Measurements from ENCODE around the gene KCNK2. TPM values are rescaled to one million over a fixed set of nuclear protein-coding genes. Genes with fewer than 3 reads are reported as not detected.
"Not testable (repeated sequence)": the region's sequence is repeated elsewhere in the genome, so short reads cannot be mapped to it uniquely, and the experiment has no call there.

The KCNK2 gene
- total RNA-seq, 3 donors from 2014 or later: not detected

GRCh38 chr1:215156232-215156631 lies 73.7 kb downstream of the KCNK2 start:
- H3K9me3 Mint-ChIP-seq: no peaks in the 10 kb centered on the region
- no peak for DNase-seq
- H3K4me3 Mint-ChIP-seq: no peak overlapping the region
- no peak for ATAC-seq
- no peaks in the 10 kb centered on the region for H3K36me3 Mint-ChIP-seq (ENCODE audit: insufficient read depth)
- H3K27me3 Mint-ChIP-seq (ENCODE audit: low read depth): no peaks in the 10 kb centered on the region
- no peaks in the 10 kb centered on the region for H3K4me1 Mint-ChIP-seq (ENCODE audit: low read depth)

GRCh38 chr1:215160351-215160750 lies 77.8 kb downstream of the KCNK2 start:
- no peaks in the 10 kb centered on the region for H3K36me3 Mint-ChIP-seq (ENCODE audit: insufficient read depth)
- no peaks in the 10 kb centered on the region for H3K4me1 Mint-ChIP-seq (ENCODE audit: low read depth)
- DNase-seq: no peak
- no peaks in the 10 kb centered on the region for H3K27me3 Mint-ChIP-seq (ENCODE audit: low read depth)
- no peak overlapping the region for H3K4me3 Mint-ChIP-seq
- no peak for ATAC-seq
- peaks cover 9% of the 10 kb centered on the region for H3K9me3 Mint-ChIP-seq

DNA sequence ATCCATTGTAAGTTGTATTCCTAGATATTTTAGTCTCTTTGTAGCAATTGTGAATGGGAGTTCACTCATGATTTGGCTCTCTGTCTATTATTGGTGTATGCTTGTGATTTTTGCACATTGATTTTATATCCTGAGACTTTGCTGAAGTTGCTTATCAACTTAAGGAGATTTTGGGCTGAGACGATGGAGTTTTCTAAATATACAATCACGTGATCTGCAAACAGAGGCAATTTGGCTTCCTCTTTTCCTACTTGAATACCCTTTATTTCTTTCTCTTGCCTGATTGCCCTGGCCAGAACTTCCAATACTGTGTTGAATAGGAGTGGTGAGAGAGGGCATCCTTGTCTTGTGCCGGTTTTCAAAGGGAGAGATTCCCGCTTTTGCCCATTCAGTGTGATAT lies 80.6 kb downstream of the KCNK2 start:
- peaks cover 13% of the 10 kb centered on the region for H3K9me3 Mint-ChIP-seq
- not testable (repeated sequence) for DNase-seq; H3K4me1 Mint-ChIP-seq (ENCODE audit: low read depth); ATAC-seq; H3K27me3 Mint-ChIP-seq (ENCODE audit: low read depth); H3K4me3 Mint-ChIP-seq; H3K36me3 Mint-ChIP-seq (ENCODE audit: insufficient read depth)

GRCh38 chr1:215166886-215167285 lies 84.3 kb downstream of the KCNK2 start:
- Mint-ChIP-seq H3K9me3 (peaks cover 13% of the 10 kb centered on the region), H3K36me3 (ENCODE audit: insufficient read depth) (no peaks in the 10 kb centered on the region), H3K4me1 (ENCODE audit: low read depth) (no peaks in the 10 kb centered on the region), H3K27me3 (ENCODE audit: low read depth) (no peaks in the 10 kb centered on the region), H3K4me3 (no peak overlapping the region)
- ATAC-seq (no peak), DNase-seq (no peak)

- no peak for DNase-seq
- H3K4me1 Mint-ChIP-seq (ENCODE audit: low read depth): no peaks in the 10 kb centered on the region
- no peaks in the 10 kb centered on the region for H3K36me3 Mint-ChIP-seq (ENCODE audit: insufficient read depth)
Observed at GRCh38 chr1:215181518-215181917, 99.0 kb downstream of the KCNK2 start.

DNA sequence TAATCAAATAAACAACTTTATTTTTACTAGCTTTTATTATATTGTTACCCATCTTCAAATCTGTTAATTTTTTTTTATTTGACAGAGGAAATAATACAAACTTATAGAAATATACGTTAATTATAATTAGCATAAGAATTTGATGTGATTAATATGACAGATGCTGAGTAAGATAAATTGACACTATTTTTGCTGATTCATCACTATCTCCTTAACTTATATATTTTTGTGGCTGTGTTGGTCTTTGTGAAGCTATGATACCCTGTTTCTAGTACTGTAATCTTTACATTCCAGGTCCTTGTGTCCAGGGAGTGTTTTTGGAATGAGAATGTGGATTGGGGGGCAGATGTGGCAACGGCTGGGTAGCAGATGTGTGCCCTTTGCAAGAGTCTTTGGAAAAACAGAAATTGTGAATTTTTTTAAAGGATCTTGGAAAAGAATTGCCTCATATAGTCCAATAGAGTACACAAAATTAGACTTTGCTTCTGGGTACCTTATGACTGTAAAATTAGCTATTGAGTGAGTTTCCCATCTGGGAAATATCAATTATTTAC lies 102.6 kb downstream of the KCNK2 start:
- ATAC-seq: no peak
- no peak for DNase-seq
- Mint-ChIP-seq H3K27me3 (ENCODE audit: low read depth) (no peaks in the 10 kb centered on the region), H3K9me3 (peaks cover 12% of the 10 kb centered on the region), H3K4me1 (ENCODE audit: low read depth) (no peaks in the 10 kb centered on the region), H3K36me3 (ENCODE audit: insufficient read depth) (no peaks in the 10 kb centered on the region), H3K4me3 (no peak overlapping the region)

More at GRCh38 chr1:215181518-215181917, 99.0 kb downstream of the KCNK2 start:
- ATAC-seq: no peak
- Mint-ChIP-seq H3K4me3 (no peak overlapping the region), H3K9me3 (peaks cover 18% of the 10 kb centered on the region), H3K27me3 (ENCODE audit: low read depth) (no peaks in the 10 kb centered on the region)

DNA sequence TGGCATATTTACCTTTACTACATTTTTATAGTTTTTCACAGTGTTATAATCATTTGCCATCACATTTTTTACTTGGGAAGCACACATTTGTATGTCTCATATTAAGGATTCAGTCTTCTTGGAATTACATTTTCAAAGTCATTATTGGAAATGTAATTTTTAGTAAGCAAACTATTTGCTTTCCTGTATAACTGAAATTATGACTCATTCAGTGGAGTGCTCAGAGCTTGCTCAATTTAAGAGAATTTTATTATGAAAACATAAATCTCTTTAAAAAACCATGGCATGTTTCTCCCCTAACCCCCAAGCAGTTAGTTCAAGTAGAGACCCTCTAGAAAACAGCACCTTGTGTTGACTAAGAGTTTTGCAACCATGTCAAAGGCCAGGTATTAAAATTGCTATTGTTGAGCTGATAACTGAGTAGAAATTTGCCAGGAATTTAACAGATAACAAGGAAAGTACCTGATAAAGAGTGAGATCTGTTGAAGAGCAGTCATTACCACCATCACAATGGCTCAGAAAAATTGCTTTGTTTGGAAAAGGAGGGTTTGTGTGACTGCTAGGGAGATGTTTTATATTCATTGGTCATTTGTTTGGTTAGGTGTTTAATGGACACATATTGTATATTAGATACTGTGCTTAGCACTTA lies 105.9 kb downstream of the KCNK2 start:
- Mint-ChIP-seq H3K4me3 (no peak overlapping the region), H3K9me3 (no peaks in the 10 kb centered on the region)

GRCh38 chr1:215192306-215192705 lies 109.8 kb downstream of the KCNK2 start:
- Mint-ChIP-seq H3K9me3 (no peaks in the 10 kb centered on the region), H3K4me1 (ENCODE audit: low read depth) (no peaks in the 10 kb centered on the region), H3K36me3 (ENCODE audit: insufficient read depth) (no peaks in the 10 kb centered on the region), H3K27me3 (ENCODE audit: low read depth) (peaks cover 5% of the 10 kb centered on the region), H3K4me3 (no peak overlapping the region)
- no peak for DNase-seq
- ATAC-seq: no peak

More for the DNA sequence above, 105.9 kb downstream of the KCNK2 start:
- Mint-ChIP-seq H3K27me3 (ENCODE audit: low read depth) (peaks cover 1% of the 10 kb centered on the region), H3K4me1 (ENCODE audit: low read depth) (no peaks in the 10 kb centered on the region), H3K36me3 (ENCODE audit: insufficient read depth) (no peaks in the 10 kb centered on the region)
- DNase-seq (no peak), ATAC-seq (no peak)

DNA sequence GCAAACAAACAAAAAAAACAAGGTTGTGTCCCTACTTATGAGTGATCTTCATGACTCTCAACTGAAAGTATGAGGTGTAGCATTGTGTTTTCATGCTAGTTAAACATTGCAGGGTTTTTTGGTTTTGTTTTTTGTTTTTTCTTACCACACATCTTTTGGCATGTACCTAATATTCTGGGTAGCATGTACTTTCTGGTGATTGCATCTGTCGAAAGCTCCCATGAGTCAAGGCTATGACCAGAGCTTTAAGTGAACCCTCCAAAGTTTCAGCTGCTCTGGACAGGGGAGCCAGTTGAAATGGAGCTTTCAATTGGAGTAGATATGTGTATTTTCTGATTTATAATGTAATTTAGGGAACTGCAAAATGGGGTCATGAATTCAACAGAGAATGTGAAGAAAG lies 115.5 kb downstream of the KCNK2 start:
- Mint-ChIP-seq H3K4me3 (no peak overlapping the region), H3K36me3 (ENCODE audit: insufficient read depth) (no peaks in the 10 kb centered on the region), H3K4me1 (ENCODE audit: low read depth) (no peaks in the 10 kb centered on the region), H3K9me3 (peaks cover 4% of the 10 kb centered on the region), H3K27me3 (ENCODE audit: low read depth) (peaks cover 5% of the 10 kb centered on the region)
- ATAC-seq (no peak), DNase-seq (no peak)

DNA sequence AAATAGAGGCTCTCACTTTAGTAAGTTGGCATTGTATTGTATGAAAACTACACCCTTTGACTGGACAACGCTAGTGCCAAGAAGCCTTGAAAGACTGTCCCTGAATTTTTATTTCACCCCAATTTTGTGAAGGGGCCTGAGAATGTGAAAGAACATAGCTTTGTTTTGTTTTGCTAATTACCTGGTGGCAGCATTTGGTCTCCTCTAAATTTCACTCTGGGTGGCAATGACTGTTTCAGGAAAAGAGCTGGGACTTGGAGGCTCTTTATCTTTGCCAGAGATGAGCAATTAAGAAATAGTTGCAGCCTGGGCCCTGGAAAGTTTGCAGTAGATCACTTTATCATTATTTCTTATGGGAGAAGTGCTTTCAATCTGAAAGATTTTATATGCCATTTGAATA lies 117.6 kb downstream of the KCNK2 start:
- H3K4me1 Mint-ChIP-seq (ENCODE audit: low read depth): no peaks in the 10 kb centered on the region
- H3K27me3 Mint-ChIP-seq (ENCODE audit: low read depth): no peaks in the 10 kb centered on the region
- no peak overlapping the region for H3K4me3 Mint-ChIP-seq
- DNase-seq: no peak
- no peaks in the 10 kb centered on the region for H3K36me3 Mint-ChIP-seq (ENCODE audit: insufficient read depth)
- peaks cover 4% of the 10 kb centered on the region for H3K9me3 Mint-ChIP-seq
- ATAC-seq: no peak

- ATAC-seq (no peak), DNase-seq (no peak)
- Mint-ChIP-seq H3K36me3 (ENCODE audit: insufficient read depth) (no peaks in the 10 kb centered on the region), H3K4me3 (no peak overlapping the region), H3K9me3 (peaks cover 4% of the 10 kb centered on the region), H3K4me1 (ENCODE audit: low read depth) (no peaks in the 10 kb centered on the region), H3K27me3 (ENCODE audit: low read depth) (no peaks in the 10 kb centered on the region)
Observed at GRCh38 chr1:215201283-215201682, 118.7 kb downstream of the KCNK2 start.

DNA sequence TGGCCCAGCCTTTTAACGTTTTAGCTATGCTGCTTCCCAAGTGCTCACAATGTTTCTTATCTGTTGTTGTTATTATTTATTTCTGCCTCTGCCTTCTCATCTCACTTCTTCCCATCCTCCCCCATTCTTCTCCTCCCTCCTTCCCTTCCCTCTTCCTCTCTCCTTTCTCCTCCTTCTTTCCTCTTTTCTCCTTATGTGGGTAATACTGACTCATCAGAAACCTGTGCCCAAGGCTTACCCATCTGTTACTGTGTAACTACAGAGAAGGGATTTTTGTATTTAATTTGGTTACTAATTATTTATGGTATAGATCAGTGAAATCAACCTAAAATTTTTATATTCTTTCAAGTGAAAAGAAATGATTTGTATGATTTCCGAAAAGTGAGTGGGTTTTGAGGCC lies 120.3 kb downstream of the KCNK2 start:
- Mint-ChIP-seq H3K9me3 (peaks cover 4% of the 10 kb centered on the region), H3K4me3 (no peak overlapping the region), H3K4me1 (ENCODE audit: low read depth) (no peaks in the 10 kb centered on the region), H3K27me3 (ENCODE audit: low read depth) (no peaks in the 10 kb centered on the region), H3K36me3 (ENCODE audit: insufficient read depth) (no peaks in the 10 kb centered on the region)
- DNase-seq (no peak), ATAC-seq (no peak)

GRCh38 chr1:215210167-215210566 lies 127.6 kb downstream of the KCNK2 start:
- no peak overlapping the region for H3K4me3 Mint-ChIP-seq
- H3K27me3 Mint-ChIP-seq (ENCODE audit: low read depth): peaks cover 2% of the 10 kb centered on the region
- no peaks in the 10 kb centered on the region for H3K4me1 Mint-ChIP-seq (ENCODE audit: low read depth)
- no peak for ATAC-seq
- no peaks in the 10 kb centered on the region for H3K9me3 Mint-ChIP-seq
- DNase-seq: no peak
- no peaks in the 10 kb centered on the region for H3K36me3 Mint-ChIP-seq (ENCODE audit: insufficient read depth)

- H3K36me3 Mint-ChIP-seq (ENCODE audit: insufficient read depth): no peaks in the 10 kb centered on the region
Observed at GRCh38 chr1:215215846-215216245, 133.3 kb downstream of the KCNK2 start.

DNA sequence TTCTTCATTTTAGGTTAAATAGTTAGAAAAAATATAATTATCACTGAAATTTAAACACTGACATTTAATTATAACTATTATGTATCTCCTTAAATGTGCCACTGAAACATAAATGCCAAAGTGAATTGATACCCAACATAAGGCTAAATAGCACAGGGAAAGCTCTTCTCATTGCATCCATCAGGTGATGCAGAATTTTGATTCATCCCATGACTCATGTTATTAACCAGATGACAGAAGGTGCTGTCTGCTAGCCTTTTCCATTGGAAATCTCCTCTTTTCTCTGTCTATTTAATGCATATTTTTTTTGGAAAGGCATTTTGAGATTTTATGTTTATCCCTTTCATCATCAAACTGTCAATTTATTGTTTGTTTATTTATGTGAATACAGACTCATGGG lies 136.8 kb downstream of the KCNK2 start:
- Mint-ChIP-seq H3K27me3 (ENCODE audit: low read depth) (peaks cover 3% of the 10 kb centered on the region), H3K4me3 (no peak overlapping the region), H3K4me1 (ENCODE audit: low read depth) (no peaks in the 10 kb centered on the region), H3K9me3 (no peaks in the 10 kb centered on the region), H3K36me3 (ENCODE audit: insufficient read depth) (no peaks in the 10 kb centered on the region)
- DNase-seq: no peak
- no peak for ATAC-seq

More at GRCh38 chr1:215215846-215216245, 133.3 kb downstream of the KCNK2 start:
- Mint-ChIP-seq H3K27me3 (ENCODE audit: low read depth) (peaks cover 4% of the 10 kb centered on the region), H3K4me3 (no peak overlapping the region), H3K4me1 (ENCODE audit: low read depth) (no peaks in the 10 kb centered on the region), H3K9me3 (no peaks in the 10 kb centered on the region)
- no peak for ATAC-seq
- DNase-seq: no peak

Measured in activated T-cell treated with anti-CD3 and anti-CD28 coated beads, Interleukin-2, amount 50 U/mL, for 4 hours (primary cell).